ENCODE data around the gene NECTIN4. TPM values are rescaled to one million over a fixed set of nuclear protein-coding genes. Genes with fewer than 3 reads are reported as not detected.

NECTIN4 gene
- total RNA-seq, 1 experiment from 2014 or later = 0.20 TPM

DNA sequence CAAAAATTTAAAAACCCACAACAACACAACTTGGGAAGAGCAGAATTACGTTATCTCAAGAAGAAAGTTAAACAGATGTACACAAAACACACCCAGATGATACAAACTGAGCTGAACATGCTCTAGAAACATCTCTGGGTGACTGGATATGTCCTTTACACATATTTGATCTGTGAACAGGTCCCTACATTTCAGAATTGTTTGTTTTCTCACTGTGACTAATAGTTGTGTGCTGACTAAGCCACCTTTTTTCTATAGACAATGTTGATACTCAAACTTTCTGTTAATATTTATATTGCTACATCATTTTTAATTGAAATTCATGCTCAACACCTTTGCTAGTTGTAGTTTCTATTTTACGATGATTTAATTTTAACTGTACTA, 67.4 kb downstream of the NECTIN4 start:
- ChIA-PET CTCF (interaction anchor here (1.0 to 3.3 kb wide), 8 partner anchors 9 to 144 kb away, joined by 3 to 53 read pairs (median 5); partner anchors contain the start of genes PPOX and TSTD1), POLR2A (interaction anchor here (1.1 to 3.2 kb wide), 11 partner anchors 11 to 132 kb away, joined by 3 to 84 read pairs (median 15); partner anchors contain the start of genes DEDD, ITLN2, NIT1 and PFDN2)
- H3K4me3 Mint-ChIP-seq (ENCODE audit: unreplicated experiment) = peak overlapping the region; percentile 89
- H3K9me3 Mint-ChIP-seq (ENCODE audit: unreplicated experiment) = no peaks in the 10 kb centered on the region
- Histone ChIP-seq H3K9me3 (no peaks in the 10 kb centered on the region), H3K27me3 (replicated peaks; ENCODE audit: control insufficient read depth, insufficient read depth, low read length) (no peaks in the 10 kb centered on the region), H3K4me3 (ENCODE audit: low read depth, low read length) (peak overlapping the region; percentile 54), H3K36me3 (ENCODE audit: control insufficient read depth, insufficient read depth, low read length) (no peaks in the 10 kb centered on the region; the same call in none of the 2 replicates), H3K4me1 (peaks cover 32% of the 10 kb centered on the region)
- intact Hi-C loops (cut with micrococcal nuclease; ENCODE audit: unreplicated experiment) = loop anchor here (1.0 kb wide), 2 partner anchors 9 to 23 kb away; partner anchors contain the start of gene USF1
- H3K36me3 Mint-ChIP-seq (ENCODE audit: insufficient read depth, unreplicated experiment) = peaks cover 28% of the 10 kb centered on the region
- H3K4me1 Mint-ChIP-seq (ENCODE audit: low read depth, unreplicated experiment) = peaks cover 49% of the 10 kb centered on the region
- TF ChIP-seq, protein P1, sequence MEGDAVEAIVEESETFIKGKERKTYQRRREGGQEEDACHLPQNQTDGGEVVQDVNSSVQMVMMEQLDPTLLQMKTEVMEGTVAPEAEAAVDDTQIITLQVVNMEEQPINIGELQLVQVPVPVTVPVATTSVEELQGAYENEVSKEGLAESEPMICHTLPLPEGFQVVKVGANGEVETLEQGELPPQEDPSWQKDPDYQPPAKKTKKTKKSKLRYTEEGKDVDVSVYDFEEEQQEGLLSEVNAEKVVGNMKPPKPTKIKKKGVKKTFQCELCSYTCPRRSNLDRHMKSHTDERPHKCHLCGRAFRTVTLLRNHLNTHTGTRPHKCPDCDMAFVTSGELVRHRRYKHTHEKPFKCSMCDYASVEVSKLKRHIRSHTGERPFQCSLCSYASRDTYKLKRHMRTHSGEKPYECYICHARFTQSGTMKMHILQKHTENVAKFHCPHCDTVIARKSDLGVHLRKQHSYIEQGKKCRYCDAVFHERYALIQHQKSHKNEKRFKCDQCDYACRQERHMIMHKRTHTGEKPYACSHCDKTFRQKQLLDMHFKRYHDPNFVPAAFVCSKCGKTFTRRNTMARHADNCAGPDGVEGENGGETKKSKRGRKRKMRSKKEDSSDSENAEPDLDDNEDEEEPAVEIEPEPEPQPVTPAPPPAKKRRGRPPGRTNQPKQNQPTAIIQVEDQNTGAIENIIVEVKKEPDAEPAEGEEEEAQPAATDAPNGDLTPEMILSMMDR (IDR thresholded peaks at IDR 0.05; ENCODE audit: insufficient read depth in 1 of 2, low read depth in 1 of 2, low read length in 1 of 2, severe bottlenecking in 1 of 2, unreplicated experiment in 1 of 2) = no peak
- peak overlapping the region; percentile 97 for H3K27ac Mint-ChIP-seq (ENCODE audit: unreplicated experiment)
- DNase-seq = no peak
- no TSS peak for BruUV-seq (replicated peaks)
- H3K27me3 Mint-ChIP-seq (ENCODE audit: insufficient read depth, unreplicated experiment) = no peaks in the 10 kb centered on the region

DNA sequence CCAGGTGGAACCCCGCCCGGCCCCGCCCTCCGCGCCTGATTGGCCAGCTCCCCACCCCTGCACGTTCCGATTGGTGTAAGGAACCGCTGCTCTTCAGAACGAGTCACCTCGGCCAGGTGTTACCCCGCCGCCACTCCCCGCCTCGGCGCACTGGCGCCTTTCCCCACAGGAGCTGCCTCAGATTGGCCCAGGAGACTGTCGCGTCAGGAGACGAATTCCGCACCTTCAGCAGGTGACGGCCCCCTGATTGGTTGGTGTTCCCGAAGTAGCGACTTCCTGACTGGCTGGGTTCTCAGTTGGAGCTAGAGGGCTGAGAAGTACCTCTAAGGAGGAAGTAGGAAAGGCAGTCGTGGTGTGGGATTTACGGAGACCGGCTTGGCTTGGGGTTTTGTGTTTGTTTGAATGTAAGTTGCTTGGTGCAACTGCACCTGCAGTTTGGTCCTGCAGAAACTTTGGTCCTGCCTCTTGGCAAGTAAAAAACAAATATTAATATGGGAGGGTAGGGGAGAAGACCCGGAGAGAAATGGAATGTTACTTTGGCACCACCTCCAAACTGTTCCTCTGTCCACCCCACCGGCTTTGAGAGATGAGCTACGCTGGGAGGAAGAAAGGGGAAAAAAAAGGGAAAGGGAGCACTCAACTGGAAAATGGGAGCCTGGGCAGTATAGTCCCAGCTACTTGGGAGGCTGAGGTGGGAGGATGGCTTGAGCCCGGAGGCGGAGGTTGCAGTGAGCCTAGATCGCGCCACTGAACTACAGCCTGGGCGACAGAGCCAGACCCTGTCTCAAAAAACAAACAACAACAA, 68.0 kb downstream of the NECTIN4 start:
- BruUV-seq (replicated peaks) = TSS peak; percentile 82
- H3K4me3 ChIP-seq (ENCODE audit: low read depth, low read length) = peak overlapping the region; percentile 67
- Mint-ChIP-seq H3K36me3 (ENCODE audit: insufficient read depth, unreplicated experiment) (peaks cover 34% of the 10 kb centered on the region), H3K4me3 (ENCODE audit: unreplicated experiment) (peak overlapping the region; percentile 89), H3K27ac (ENCODE audit: unreplicated experiment) (peak overlapping the region; percentile 97), H3K9me3 (ENCODE audit: unreplicated experiment) (no peaks in the 10 kb centered on the region), H3K27me3 (ENCODE audit: insufficient read depth, unreplicated experiment) (no peaks in the 10 kb centered on the region), H3K4me1 (ENCODE audit: low read depth, unreplicated experiment) (peaks cover 50% of the 10 kb centered on the region)
- TF ChIP-seq, protein P1 (IDR thresholded peaks at IDR 0.05; ENCODE audit: insufficient read depth in 1 of 2, low read depth in 1 of 2, low read length in 1 of 2, severe bottlenecking in 1 of 2, unreplicated experiment in 1 of 2) = no peak
- intact Hi-C loops (cut with micrococcal nuclease; ENCODE audit: unreplicated experiment) = loop anchor here (1.0 kb wide), 2 partner anchors 8 to 24 kb away; partner anchors contain the start of gene USF1
- H3K27me3 ChIP-seq (replicated peaks; ENCODE audit: control insufficient read depth, insufficient read depth, low read length) = no peaks in the 10 kb centered on the region
- H3K9me3 ChIP-seq = no peaks in the 10 kb centered on the region
- CTCF ChIA-PET = interaction anchor here (0.7 to 3.3 kb wide), 14 partner anchors 8 to 343 kb away, joined by 3 to 53 read pairs (median 5); partner anchors contain the start of genes PPOX, TOMM40L, TSTD1 and USF1
- POLR2A ChIA-PET = interaction anchor here (0.6 to 3.2 kb wide), 25 partner anchors 10 to 381 kb away, joined by 3 to 84 read pairs (median 6); partner anchors contain the start of genes DEDD, ITLN2, NIT1 and PFDN2
- H3K4me1 ChIP-seq = peaks cover 38% of the 10 kb centered on the region
- peak; percentile 99 to 100 for DNase-seq
- no peaks in the 10 kb centered on the region; the same call in none of the 2 replicates for H3K36me3 ChIP-seq (ENCODE audit: control insufficient read depth, insufficient read depth, low read length)

Other genes with a start within 250 kb of the NECTIN4 start
- gene CD244, start 226.7 kb downstream of the NECTIN4 start, total RNA-seq (2022) = 0.11 TPM in 1 of 2 replicates, not detected in the other
- 0.37 TPM in 1 of 2 replicates, not detected in the other for gene ITLN1, start 204.4 kb downstream of the NECTIN4 start, total RNA-seq (2022)
- gene ITLN2, start 134.7 kb downstream of the NECTIN4 start, total RNA-seq (2022) = 0.93 and 1.3 TPM in 2 replicates
- 182 and 196 TPM in 2 replicates for gene F11R, start 68.4 kb downstream of the NECTIN4 start, total RNA-seq (2022)
- 24.8 and 26.8 TPM in 2 replicates for gene TSTD1, start 50.6 kb downstream of the NECTIN4 start, total RNA-seq (2022)
- gene USF1, start 43.6 kb downstream of the NECTIN4 start, total RNA-seq (2022) = 49.7 and 52.7 TPM in 2 replicates
- gene ARHGAP30, start 19.7 kb downstream of the NECTIN4 start, total RNA-seq (2022) = not detected in 2 replicates
- gene KLHDC9, start 8.8 kb upstream of the NECTIN4 start, total RNA-seq (2022) = 2.0 and 2.2 TPM in 2 replicates
- gene PFDN2, start 28.5 kb upstream of the NECTIN4 start, total RNA-seq (2022) = 80.0 and 88.0 TPM in 2 replicates
- gene NIT1, start 28.5 kb upstream of the NECTIN4 start, total RNA-seq (2022) = 41.8 and 42.1 TPM in 2 replicates
- gene DEDD, start 43.1 kb upstream of the NECTIN4 start, total RNA-seq (2022) = 33.8 and 37.0 TPM in 2 replicates
- gene UFC1, start 64.4 kb upstream of the NECTIN4 start, total RNA-seq (2022) = 98.2 and 105 TPM in 2 replicates
- gene USP21, start 69.9 kb upstream of the NECTIN4 start, total RNA-seq (2022) = 38.2 and 39.8 TPM in 2 replicates
- 25.0 and 25.4 TPM in 2 replicates for gene PPOX, start 76.9 kb upstream of the NECTIN4 start, total RNA-seq (2022)
- gene B4GALT3, start 87.9 kb upstream of the NECTIN4 start, total RNA-seq (2022) = 39.6 and 48.1 TPM in 2 replicates
- gene ADAMTS4, start 109.5 kb upstream of the NECTIN4 start, total RNA-seq (2022) = 0.23 and 0.32 TPM in 2 replicates
- 110 and 115 TPM in 2 replicates for gene NDUFS2, start 112.8 kb upstream of the NECTIN4 start, total RNA-seq (2022)
- gene FCER1G, start 125.7 kb upstream of the NECTIN4 start, total RNA-seq (2022) = 1.5 and 2.6 TPM in 2 replicates
- gene APOA2, start 134.1 kb upstream of the NECTIN4 start, total RNA-seq (2022) = 711 and 784 TPM in 2 replicates
- 23.1 and 24.0 TPM in 2 replicates for gene TOMM40L, start 136.5 kb upstream of the NECTIN4 start, total RNA-seq (2022)
- not detected in 2 replicates for gene NR1I3, start 148.6 kb upstream of the NECTIN4 start, total RNA-seq (2022)
- gene PCP4L1, start 169.2 kb upstream of the NECTIN4 start, total RNA-seq (2022) = 2.5 and 3.3 TPM in 2 replicates
- gene MPZ, start 220.4 kb upstream of the NECTIN4 start, total RNA-seq (2022) = 0.20 and 0.23 TPM in 2 replicates
- gene SDHC, start 224.8 kb upstream of the NECTIN4 start, total RNA-seq (2022) = 261 and 268 TPM in 2 replicates

Data from Caco-2 (cell line).